Panc1 (cell line): ENCODE results near the gene SLC51B. TPM values are rescaled to one million over a fixed set of nuclear protein-coding genes. Genes with fewer than 3 reads are reported as not detected.

Experiments
- ATAC-seq: fragments of 200-7000 bp; cut with Tn5 transposase; 2 replicates; pipeline ENCODE4 v1.9.1; 2020; ENCODE audit warnings: mild to moderate bottlenecking, moderate library complexity
- BruUV-seq: library from RNA; stranded (reverse); fragments of 400-500 nt; replicated peaks from 2 replicates; lab custom pipeline; 2021; lab: Mats Ljungman, UMichigan
- CTCF ChIA-PET: fragments of 300-600 bp; sonication (Branson Sonifier 250); formaldehyde crosslinking; loops from one replicate; lab custom pipeline; 2022; ENCODE audit warnings: antibody characterized with exemption; lab: Charles Lee
- POLR2A ChIA-PET: fragments of 300-600 bp; sonication (Branson Sonifier 250); formaldehyde crosslinking; loops from one replicate; lab custom pipeline; 2022; ENCODE audit warnings: antibody characterized with exemption; lab: Charles Lee
- DNase-seq: peaks from one replicate; pipeline ENCODE4 v3.0.0-alpha.2; 2010; ENCODE audit warnings: low read depth, low spot score
- H3K27ac ChIP-seq: 2 replicates; pipeline ENCODE4 v1.5.1; 2011; ENCODE audit warnings: mild to moderate bottlenecking, low read length, inconsistent platforms
- H3K27me3 ChIP-seq: fragments of 200-500 bp; sonication (Bioruptor generic); 2 replicates; pipeline ENCODE4 v1.6.0; 2014; ENCODE audit warnings: low read length, inconsistent platforms; ENCODE audit not compliant: control insufficient read depth, insufficient read depth
- H3K36me3 ChIP-seq: fragments of 200-500 bp; sonication (Bioruptor generic); 2 replicates; pipeline ENCODE4 v1.5.1; 2014; ENCODE audit warnings: inconsistent platforms, mild to moderate bottlenecking, low read length, moderate library complexity; ENCODE audit not compliant: control insufficient read depth, insufficient read depth
- H3K4me1 ChIP-seq: 2 replicates; pipeline ENCODE4 v1.5.1; 2011; ENCODE audit warnings: inconsistent platforms, mild to moderate bottlenecking, low read length, moderate library complexity; ENCODE audit not compliant: control insufficient read depth, insufficient read depth
- H3K4me3 ChIP-seq, 2 experiments: 2 replicates each; pipeline ENCODE4 v1.5.1; 2011 to 2012; ENCODE audit warnings: low read depth in 2 of 2, low read length in 2 of 2, mild to moderate bottlenecking in 2 of 2, inconsistent platforms in 1 of 2, moderate library complexity in 1 of 2
- H3K9me3 ChIP-seq: fragments of 200-500 bp; sonication (Bioruptor generic); 2 replicates; pipeline ENCODE4 v1.5.1; 2014; ENCODE audit warnings: low read depth, mild to moderate bottlenecking, inconsistent platforms, low read length, moderate library complexity; ENCODE audit not compliant: control insufficient read depth, insufficient read depth
- CTCF ChIP-seq: fragments of 450-650 bp; IDR thresholded peaks from 2 replicates; pipeline ENCODE4 v1.5.1; 2017; ENCODE audit warnings: mild to moderate bottlenecking
- POLR2AphosphoS5 ChIP-seq: IDR thresholded peaks from 2 replicates; pipeline ENCODE4 v1.6.1; 2012; ENCODE audit warnings: mild to moderate bottlenecking, low read depth, low read length, moderate library complexity
- REST ChIP-seq, 2 experiments: IDR thresholded peaks; 2 replicates each; pipeline ENCODE4 v1.6.1; 2011 to 2012; ENCODE audit warnings: low read depth in 2 of 2, control low read depth in 1 of 2, low read length in 1 of 2, mild to moderate bottlenecking in 1 of 2, moderate library complexity in 1 of 2; ENCODE audit not compliant: insufficient read depth in 1 of 2
- SIN3A ChIP-seq: IDR thresholded peaks from 2 replicates; pipeline ENCODE4 v1.6.1; 2012; ENCODE audit warnings: low read depth, mild to moderate bottlenecking, low read length, moderate library complexity, borderline replicate concordance; ENCODE audit not compliant: insufficient read depth
- TCF7L2 ChIP-seq: IDR thresholded peaks from 2 replicates; pipeline ENCODE4 v1.6.1; 2011; ENCODE audit warnings: mild to moderate bottlenecking, low read depth, low read length, inconsistent platforms
- in situ Hi-C: cut with HindIII; loops from 2 replicates; pipeline ENCODE4 v1.10.0; 2016; ENCODE audit warnings: low sequenced_read_pairs, low pct_unique_long_range_greater_than_20kb
- intact Hi-C: fragments of 100-400 bp; cut with micrococcal nuclease; formaldehyde crosslinking; loops from one replicate; pipeline ENCODE4 v1.10.0; 2022; ENCODE audit not compliant: unreplicated experiment
- total RNA-seq: library from RNA; stranded (reverse); gene quantifications from one replicate; pipeline ENCODE4 v1.2.1, GENCODE V29; 2021; ENCODE audit not compliant: unreplicated experiment

Gene SLC51B
- total RNA-seq, 1 experiment from 2014 or later: 0.51 TPM

- ATAC-seq (no peak), DNase-seq (no peak)
- no peaks in the 10 kb centered on the region; the same call in 1 of the 2 replicates for H3K27me3 ChIP-seq
- POLR2A ChIA-PET: interaction anchor here (0.6 kb wide), 1 partner anchor 72 kb away, joined by 7 read pairs; no protein-coding TSS in a partner anchor
- H3K36me3 ChIP-seq: no peaks in the 10 kb centered on the region
- intact Hi-C loops (no loop called here), in situ Hi-C loops (no loop called here)
- CTCF ChIA-PET: interaction anchor here (0.9 to 1.1 kb wide), 2 partner anchors 49 kb away, joined by 4 to 5 read pairs; no protein-coding TSS in a partner anchor
- H3K9me3 ChIP-seq: no peaks in the 10 kb centered on the region
- no peak for TF ChIP-seq REST (IDR thresholded peaks at IDR 0.05; ENCODE audit: insufficient read depth in 1 of 2, low read depth in 2 of 2, low read length in 1 of 2)
- TF ChIP-seq CTCF: no peak
- no peak for TF ChIP-seq SIN3A
- no peak for TF ChIP-seq TCF7L2
- TF ChIP-seq POLR2AphosphoS5: no peak
- H3K4me1 ChIP-seq: peaks cover 10% of the 10 kb centered on the region
- no peak overlapping the region for H3K4me3 ChIP-seq
- no peak overlapping the region for H3K27ac ChIP-seq
- no TSS peak for BruUV-seq
Measured at GRCh38 chr15:65083262-65083701, 38.1 kb downstream of the SLC51B start.

GRCh38 chr15:65084500-65085206 is 39.5 kb downstream of the SLC51B start:
- ATAC-seq: no peak

More at GRCh38 chr15:65084500-65085206, 39.5 kb downstream of the SLC51B start:
- no peak overlapping the region for H3K27ac ChIP-seq
- H3K27me3 ChIP-seq: no peaks in the 10 kb centered on the region; the same call in 1 of the 2 replicates
- TF ChIP-seq TCF7L2: no peak
- no peak for TF ChIP-seq POLR2AphosphoS5
- H3K36me3 ChIP-seq: no peaks in the 10 kb centered on the region
- in situ Hi-C loops: no loop called here
- no peak overlapping the region for H3K4me3 ChIP-seq
- no peak for DNase-seq
- peaks cover 13% of the 10 kb centered on the region for H3K4me1 ChIP-seq
- intact Hi-C loops: no loop called here
- CTCF ChIA-PET: interaction anchor here (0.8 kb wide), 1 partner anchor 19 kb away, joined by 3 read pairs; no protein-coding TSS in a partner anchor
- no peaks in the 10 kb centered on the region for H3K9me3 ChIP-seq
- no TSS peak for BruUV-seq
- POLR2A ChIA-PET: no interaction called here
